Germinal center (tissue), 1 donor: Measurements from ENCODE around the gene ROR2.

Source experiments
- DNase-seq: peaks from one replicate; pipeline ENCODE4 v3.0.0; 2012; ENCODE audit warnings: mixed read lengths, low spot score

The ROR2 gene

GRCh38 chr9:91948597-91949391 is 1.2 kb downstream of the ROR2 start:
- DNase-seq: peak; percentile 30

GRCh38 chr9:91948101-91948596 is 1.9 kb downstream of the ROR2 start:
- no peak for DNase-seq

- DNase-seq: no peak
Measured at GRCh38 chr9:91946653-91947488, 3.2 kb downstream of the ROR2 start.

GRCh38 chr9:91946196-91946595 is 3.8 kb downstream of the ROR2 start:
- DNase-seq: no peak

- no peak for DNase-seq
Measured at GRCh38 chr9:91945277-91946085, 4.5 kb downstream of the ROR2 start.

- DNase-seq: no peak
Measured at GRCh38 chr9:91944711-91945110, 5.3 kb downstream of the ROR2 start.

- DNase-seq: no peak
Measured at GRCh38 chr9:91943478-91944470, 6.3 kb downstream of the ROR2 start.

GRCh38 chr9:91942201-91942600 is 7.8 kb downstream of the ROR2 start:
- DNase-seq: no peak

- no peak for DNase-seq
Measured at GRCh38 chr9:91939978-91940377, 10.1 kb downstream of the ROR2 start.

GRCh38 chr9:91937727-91938126 is 12.3 kb downstream of the ROR2 start:
- DNase-seq: no peak

- no peak for DNase-seq
Measured at GRCh38 chr9:91937056-91937455, 13.0 kb downstream of the ROR2 start.

GRCh38 chr9:91935805-91936514 is 14.1 kb downstream of the ROR2 start:
- no peak for DNase-seq

GRCh38 chr9:91935066-91935749 is 14.8 kb downstream of the ROR2 start:
- no peak for DNase-seq

GRCh38 chr9:91934654-91935053 is 15.4 kb downstream of the ROR2 start:
- DNase-seq: no peak

- no peak for DNase-seq
Measured at GRCh38 chr9:91933556-91934352, 16.3 kb downstream of the ROR2 start.

GRCh38 chr9:91930475-91930874 is 19.6 kb downstream of the ROR2 start:
- no peak for DNase-seq

- no peak for DNase-seq
Measured at GRCh38 chr9:91929331-91929730, 20.7 kb downstream of the ROR2 start.

- no peak for DNase-seq
Measured at GRCh38 chr9:91927922-91928510, 22.0 kb downstream of the ROR2 start.
